OCI-LY1 (cell line): ENCODE results near the gene PHF20.
"Not testable (repeated sequence)": the region's sequence is repeated elsewhere in the genome, so short reads cannot be mapped to it uniquely, and the experiment has no call there.

Experiments
- H2AFZ ChIP-seq: fragments of 200-600 bp; sonication (generic), shearing (Covaris generic); 2 replicates; pipeline ENCODE4 v1.6.0; 2014; ENCODE audit warnings: antibody characterized with exemption, mild to moderate bottlenecking, low read length
- H3F3A ChIP-seq: fragments of 200-600 bp; sonication (generic), shearing (Covaris generic); 2 replicates; pipeline ENCODE4 v1.6.0; 2014; ENCODE audit warnings: mild to moderate bottlenecking, antibody characterized with exemption, low read length, moderate library complexity; ENCODE audit not compliant: insufficient read depth
- H3K27ac ChIP-seq: fragments of 200-600 bp; sonication (generic); 2 replicates; pipeline ENCODE4 v1.5.1; 2014; ENCODE audit warnings: low read length, mixed run types, mild to moderate bottlenecking, low read depth; ENCODE audit not compliant: poor library complexity, severe bottlenecking
- H3K27me3 ChIP-seq: fragments of 200-600 bp; sonication (generic); 2 replicates; pipeline ENCODE4 v1.6.0; 2014; ENCODE audit warnings: antibody characterized with exemption, mild to moderate bottlenecking, low read length, moderate library complexity; ENCODE audit not compliant: insufficient read depth
- H3K36me3 ChIP-seq: fragments of 200-600 bp; sonication (generic); 2 replicates; pipeline ENCODE4 v1.6.1; 2014; ENCODE audit warnings: mild to moderate bottlenecking, antibody characterized with exemption, low read length, moderate library complexity, mixed read lengths; ENCODE audit not compliant: insufficient read depth
- H3K4me1 ChIP-seq: fragments of 200-600 bp; sonication (generic); 2 replicates; pipeline ENCODE4 v1.5.1; 2014; ENCODE audit warnings: mild to moderate bottlenecking, low read length, moderate library complexity; ENCODE audit not compliant: insufficient read depth, severe bottlenecking
- H3K4me2 ChIP-seq: fragments of 200-600 bp; sonication (generic), shearing (Covaris generic); 2 replicates; pipeline ENCODE4 v1.6.1; 2014; ENCODE audit warnings: low read length
- H3K4me3 ChIP-seq: fragments of 200-600 bp; sonication (generic); 2 replicates; pipeline ENCODE4 v1.5.1; 2014; ENCODE audit warnings: low read length, low read depth, mild to moderate bottlenecking, mixed read lengths; ENCODE audit not compliant: poor library complexity, severe bottlenecking
- H3K79me2 ChIP-seq: fragments of 200-600 bp; shearing (Covaris generic); 2 replicates; pipeline ENCODE4 v1.6.1; 2016; ENCODE audit warnings: mixed run types, low read length, mixed read lengths; ENCODE audit not compliant: insufficient read depth
- H3K9ac ChIP-seq: fragments of 200-600 bp; sonication (generic), shearing (Covaris generic); 2 replicates; pipeline ENCODE4 v1.6.1; 2014; ENCODE audit warnings: mild to moderate bottlenecking, low read length, mixed read lengths
- H3K9me2 ChIP-seq: fragments of 200-600 bp; sonication (generic), shearing (Covaris generic); 2 replicates; pipeline ENCODE4 v1.6.1; 2014; ENCODE audit warnings: low read depth, mild to moderate bottlenecking, low read length, mixed read lengths
- H3K9me3 ChIP-seq: fragments of 200-600 bp; shearing (Covaris generic); 2 replicates; pipeline ENCODE4 v1.6.1; 2014; ENCODE audit warnings: low read length, mixed read lengths
- H4K20me1 ChIP-seq: fragments of 200-600 bp; sonication (generic), shearing (Covaris generic); 2 replicates; pipeline ENCODE4 v1.6.0; 2016; ENCODE audit warnings: mild to moderate bottlenecking, low read length; ENCODE audit not compliant: insufficient read depth
- EZH2 ChIP-seq: fragments of 200-600 bp; sonication (generic), shearing (Covaris generic); IDR thresholded peaks from 2 replicates; pipeline ENCODE4 v1.8.0; 2017; ENCODE audit warnings: borderline replicate concordance, mixed run types, mild to moderate bottlenecking, antibody characterized with exemption, low read length, moderate library complexity, mixed read lengths
- TF ChIP-seq, protein P1 (sequence below): fragments of 200-600 bp; sonication (generic), shearing (Covaris generic); IDR thresholded peaks from 2 replicates; pipeline ENCODE4 v1.5.1; 2017; ENCODE audit warnings: mild to moderate bottlenecking, antibody characterized with exemption, low read length, moderate library complexity, mixed read lengths

PHF20 gene

DNA sequence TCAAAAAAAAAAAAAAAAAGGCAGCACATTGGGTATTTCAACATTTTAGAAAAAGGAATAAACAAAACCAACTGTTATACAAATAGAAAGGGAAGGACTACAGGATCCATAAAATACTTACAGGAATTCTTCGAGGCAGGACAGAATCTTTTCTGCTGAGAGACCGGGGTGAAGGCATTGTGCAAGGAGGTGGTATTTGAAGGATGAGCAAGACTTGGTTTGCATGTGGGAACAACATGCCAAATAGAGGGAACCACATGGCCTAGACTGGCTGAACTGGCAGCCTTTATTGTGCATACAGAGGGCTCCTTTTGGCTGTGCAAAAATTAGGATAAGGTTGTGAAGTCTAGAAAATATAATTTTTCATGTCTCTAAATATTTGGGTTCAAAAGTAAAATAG is 119.6 kb downstream of the PHF20 start:
- Histone ChIP-seq H3K9me2 (no peaks in the 10 kb centered on the region), H3K4me3 (no peak overlapping the region), H3F3A (no peaks in the 10 kb centered on the region), H2AFZ (no peak overlapping the region), H4K20me1 (no peaks in the 10 kb centered on the region), H3K9me3 (no peaks in the 10 kb centered on the region), H3K4me1 (no peaks in the 10 kb centered on the region), H3K36me3 (no peaks in the 10 kb centered on the region; the same call in 1 of the 2 replicates), H3K79me2 (no peaks in the 10 kb centered on the region), H3K9ac (no peak overlapping the region), H3K27me3 (no peaks in the 10 kb centered on the region), H3K27ac (no peak overlapping the region), H3K4me2 (no peak overlapping the region)
- TF ChIP-seq EZH2: no peak
- TF ChIP-seq, protein P1, sequence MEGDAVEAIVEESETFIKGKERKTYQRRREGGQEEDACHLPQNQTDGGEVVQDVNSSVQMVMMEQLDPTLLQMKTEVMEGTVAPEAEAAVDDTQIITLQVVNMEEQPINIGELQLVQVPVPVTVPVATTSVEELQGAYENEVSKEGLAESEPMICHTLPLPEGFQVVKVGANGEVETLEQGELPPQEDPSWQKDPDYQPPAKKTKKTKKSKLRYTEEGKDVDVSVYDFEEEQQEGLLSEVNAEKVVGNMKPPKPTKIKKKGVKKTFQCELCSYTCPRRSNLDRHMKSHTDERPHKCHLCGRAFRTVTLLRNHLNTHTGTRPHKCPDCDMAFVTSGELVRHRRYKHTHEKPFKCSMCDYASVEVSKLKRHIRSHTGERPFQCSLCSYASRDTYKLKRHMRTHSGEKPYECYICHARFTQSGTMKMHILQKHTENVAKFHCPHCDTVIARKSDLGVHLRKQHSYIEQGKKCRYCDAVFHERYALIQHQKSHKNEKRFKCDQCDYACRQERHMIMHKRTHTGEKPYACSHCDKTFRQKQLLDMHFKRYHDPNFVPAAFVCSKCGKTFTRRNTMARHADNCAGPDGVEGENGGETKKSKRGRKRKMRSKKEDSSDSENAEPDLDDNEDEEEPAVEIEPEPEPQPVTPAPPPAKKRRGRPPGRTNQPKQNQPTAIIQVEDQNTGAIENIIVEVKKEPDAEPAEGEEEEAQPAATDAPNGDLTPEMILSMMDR: no peak

- Histone ChIP-seq H3K9me3 (no peaks in the 10 kb centered on the region), H3K9me2 (no peaks in the 10 kb centered on the region), H3K4me1 (no peaks in the 10 kb centered on the region), H3K27ac (no peak overlapping the region), H3F3A (no peaks in the 10 kb centered on the region), H4K20me1 (no peaks in the 10 kb centered on the region), H3K9ac (no peak overlapping the region), H3K36me3 (no peaks in the 10 kb centered on the region; the same call in 1 of the 2 replicates), H3K27me3 (no peaks in the 10 kb centered on the region), H3K4me2 (no peak overlapping the region), H3K4me3 (no peak overlapping the region), H3K79me2 (no peaks in the 10 kb centered on the region), H2AFZ (no peak overlapping the region)
- TF ChIP-seq, protein P1: no peak
- no peak for TF ChIP-seq EZH2
Observed at GRCh38 chr20:35892871-35893270, 121.1 kb downstream of the PHF20 start.

GRCh38 chr20:35893942-35894341 is 122.1 kb downstream of the PHF20 start:
- no peaks in the 10 kb centered on the region for H3K79me2 ChIP-seq

DNA sequence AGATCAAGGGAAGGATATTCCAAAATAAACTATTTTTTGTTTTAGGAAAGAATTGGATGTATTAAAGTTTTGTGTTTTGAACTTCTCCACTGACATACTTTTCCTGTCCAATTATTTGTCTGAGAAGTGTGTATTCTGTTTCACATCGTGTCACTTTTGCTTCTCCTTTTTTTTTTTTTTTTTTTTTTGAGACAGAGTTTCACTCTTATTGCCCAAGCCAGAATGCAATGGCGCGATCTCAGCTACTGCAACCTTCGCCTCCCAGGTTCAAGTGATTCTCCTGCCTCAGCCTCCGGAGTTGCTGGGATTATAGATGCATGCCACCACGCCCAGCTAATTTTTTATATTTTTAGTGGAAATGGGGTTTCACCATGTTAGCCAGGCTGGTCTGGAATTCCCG is 123.7 kb downstream of the PHF20 start:
- H4K20me1 ChIP-seq, H3K9ac ChIP-seq, H3K79me2 ChIP-seq, H3K9me3 ChIP-seq, H3K27me3 ChIP-seq, H3K9me2 ChIP-seq, H2AFZ ChIP-seq, H3F3A ChIP-seq, H3K27ac ChIP-seq, H3K36me3 ChIP-seq, H3K4me3 ChIP-seq, H3K4me2 ChIP-seq, H3K4me1 ChIP-seq: not testable (repeated sequence)

More at GRCh38 chr20:35893942-35894341, 122.1 kb downstream of the PHF20 start:
- H3K4me2 ChIP-seq: no peak overlapping the region
- no peaks in the 10 kb centered on the region for H3K9me2 ChIP-seq
- H3K27ac ChIP-seq: no peak overlapping the region
- H4K20me1 ChIP-seq: no peaks in the 10 kb centered on the region
- no peaks in the 10 kb centered on the region for H3K4me1 ChIP-seq
- H3K9me3 ChIP-seq: no peaks in the 10 kb centered on the region
- H2AFZ ChIP-seq: no peak overlapping the region
- H3F3A ChIP-seq: no peaks in the 10 kb centered on the region
- TF ChIP-seq, protein P1: no peak
- TF ChIP-seq EZH2: no peak
- H3K27me3 ChIP-seq: no peaks in the 10 kb centered on the region
- no peak overlapping the region for H3K9ac ChIP-seq
- H3K36me3 ChIP-seq: no peaks in the 10 kb centered on the region; the same call in 1 of the 2 replicates
- no peak overlapping the region for H3K4me3 ChIP-seq
